Measurements from ENCODE around the gene MMP17.

MMP17 gene

DNA sequence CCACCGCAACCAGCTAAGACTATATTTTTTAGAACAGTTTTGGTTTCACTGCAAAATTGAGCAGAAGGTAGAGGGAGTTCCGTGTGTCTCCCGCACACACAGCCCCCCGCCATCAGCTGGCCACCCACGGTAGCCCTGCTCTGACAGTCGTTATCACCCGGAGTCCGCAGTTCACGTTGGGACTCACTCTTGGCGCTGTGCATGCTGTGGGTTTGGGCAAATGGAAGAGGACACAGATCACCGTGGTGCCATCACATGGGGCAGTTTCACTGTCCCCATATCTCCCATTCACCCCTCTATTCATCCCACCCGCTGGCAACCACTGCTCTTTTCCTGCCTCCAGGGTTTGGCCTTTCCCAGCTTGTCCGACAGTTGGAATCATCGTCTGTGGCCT, 34.4 kb downstream of the MMP17 start:
- ChIA-PET POLR2A (ENCODE audit: low non-redundant PET) (no interaction called here), CTCF (interaction anchor here (0.7 kb wide), 2 partner anchors 33 to 41 kb away, joined by 3 read pairs; no protein-coding TSS in a partner anchor)
- DNase-seq (ENCODE audit: low spot score) = no peak
- peak overlapping the region; percentile 88 for H3K27ac ChIP-seq
- TF ChIP-seq, protein P1, sequence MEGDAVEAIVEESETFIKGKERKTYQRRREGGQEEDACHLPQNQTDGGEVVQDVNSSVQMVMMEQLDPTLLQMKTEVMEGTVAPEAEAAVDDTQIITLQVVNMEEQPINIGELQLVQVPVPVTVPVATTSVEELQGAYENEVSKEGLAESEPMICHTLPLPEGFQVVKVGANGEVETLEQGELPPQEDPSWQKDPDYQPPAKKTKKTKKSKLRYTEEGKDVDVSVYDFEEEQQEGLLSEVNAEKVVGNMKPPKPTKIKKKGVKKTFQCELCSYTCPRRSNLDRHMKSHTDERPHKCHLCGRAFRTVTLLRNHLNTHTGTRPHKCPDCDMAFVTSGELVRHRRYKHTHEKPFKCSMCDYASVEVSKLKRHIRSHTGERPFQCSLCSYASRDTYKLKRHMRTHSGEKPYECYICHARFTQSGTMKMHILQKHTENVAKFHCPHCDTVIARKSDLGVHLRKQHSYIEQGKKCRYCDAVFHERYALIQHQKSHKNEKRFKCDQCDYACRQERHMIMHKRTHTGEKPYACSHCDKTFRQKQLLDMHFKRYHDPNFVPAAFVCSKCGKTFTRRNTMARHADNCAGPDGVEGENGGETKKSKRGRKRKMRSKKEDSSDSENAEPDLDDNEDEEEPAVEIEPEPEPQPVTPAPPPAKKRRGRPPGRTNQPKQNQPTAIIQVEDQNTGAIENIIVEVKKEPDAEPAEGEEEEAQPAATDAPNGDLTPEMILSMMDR (conservative IDR thresholded peaks at IDR 0.05; ENCODE audit: low read depth) = no peak

- ChIA-PET CTCF (interaction anchor here (0.7 kb wide), 1 partner anchor 34 kb away, joined by 3 read pairs; no protein-coding TSS in a partner anchor), POLR2A (ENCODE audit: low non-redundant PET) (no interaction called here)
- TF ChIP-seq, protein P1 (conservative IDR thresholded peaks at IDR 0.05; ENCODE audit: low read depth) = no peak
- peak; percentile 51 for DNase-seq (ENCODE audit: low spot score)
- peak overlapping the region; percentile 88 for H3K27ac ChIP-seq
These were observed 35.0 kb downstream of the MMP17 start for GRCh38 chr12:131862994-131863710.

DNA sequence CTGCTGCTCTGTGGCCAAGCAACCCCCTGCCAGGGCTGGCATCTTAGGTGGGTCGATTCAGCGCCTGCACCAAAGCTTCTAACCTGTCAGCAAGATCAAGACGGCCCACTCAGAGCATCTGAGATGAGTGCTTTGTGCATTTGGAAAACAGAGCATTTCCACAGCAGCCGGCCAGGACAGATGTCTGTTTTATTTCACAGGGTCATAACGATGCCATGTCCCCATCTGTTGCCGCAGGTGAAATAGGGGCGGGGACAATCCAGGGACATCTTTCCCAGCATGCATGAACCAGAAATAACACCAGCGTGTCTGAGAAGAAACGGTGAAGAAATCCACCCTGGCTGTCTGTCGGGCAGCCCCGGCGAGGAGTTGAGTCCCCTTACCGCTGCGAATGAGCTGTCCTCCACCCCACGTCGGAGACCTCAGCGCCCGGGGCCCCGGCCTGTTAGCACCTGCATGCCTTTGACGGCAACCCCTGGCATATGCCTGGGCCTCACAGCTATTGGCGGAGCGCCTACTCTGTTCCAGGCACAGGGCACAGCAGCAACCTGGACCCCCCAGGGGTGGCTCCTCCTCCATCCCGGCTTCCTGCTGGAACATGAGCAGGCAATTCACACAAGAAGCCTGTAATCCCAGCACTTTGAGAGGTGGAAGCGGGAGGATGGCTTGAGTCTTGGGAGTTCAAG, 35.7 kb downstream of the MMP17 start:
- CTCF ChIA-PET = no interaction called here
- POLR2A ChIA-PET (ENCODE audit: low non-redundant PET) = no interaction called here

GRCh38 chr12:131864469-131864868, 36.3 kb downstream of the MMP17 start:
- CTCF ChIA-PET = no interaction called here

More for the DNA sequence above, 35.7 kb downstream of the MMP17 start:
- TF ChIP-seq, protein P1 (conservative IDR thresholded peaks at IDR 0.05; ENCODE audit: low read depth) = no peak
- no peak for DNase-seq (ENCODE audit: low spot score)
- peak overlapping the region; percentile 88 for H3K27ac ChIP-seq

GRCh38 chr12:131865180-131865875, 37.1 kb downstream of the MMP17 start:
- ChIA-PET CTCF (no interaction called here), POLR2A (ENCODE audit: low non-redundant PET) (interaction anchor here (0.6 kb wide), 1 partner anchor 10 kb away, joined by 6 read pairs; no protein-coding TSS in a partner anchor)
- DNase-seq (ENCODE audit: low spot score) = peak; percentile 84
- peak overlapping the region; percentile 40 for H3K27ac ChIP-seq
- TF ChIP-seq, protein P1 (conservative IDR thresholded peaks at IDR 0.05; ENCODE audit: low read depth) = no peak

More at GRCh38 chr12:131864469-131864868, 36.3 kb downstream of the MMP17 start:
- DNase-seq (ENCODE audit: low spot score) = no peak
- TF ChIP-seq, protein P1 (conservative IDR thresholded peaks at IDR 0.05; ENCODE audit: low read depth) = no peak
- POLR2A ChIA-PET (ENCODE audit: low non-redundant PET) = no interaction called here
- no peak overlapping the region for H3K27ac ChIP-seq

DNA sequence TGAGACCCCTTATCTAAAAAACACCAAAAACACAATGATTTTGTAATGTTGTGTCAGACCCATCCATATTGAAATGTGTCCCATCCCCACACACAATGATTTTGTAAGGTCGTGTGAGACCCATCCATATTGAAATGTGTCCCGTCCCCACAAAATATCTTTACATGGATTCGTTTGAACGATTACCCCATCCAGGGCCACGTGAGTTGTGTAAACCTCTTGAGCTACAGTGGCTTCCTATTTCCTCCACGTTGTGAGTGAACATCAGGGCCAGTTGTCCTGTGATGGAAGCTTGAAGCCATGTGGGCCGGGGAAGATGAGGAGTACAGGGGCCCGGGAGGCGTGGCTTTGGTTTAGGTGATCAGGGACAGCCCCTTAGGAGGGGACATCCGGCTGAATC, 39.3 kb downstream of the MMP17 start:
- H3K27ac ChIP-seq = no peak overlapping the region
- DNase-seq (ENCODE audit: low spot score) = no peak
- TF ChIP-seq, protein P1 (conservative IDR thresholded peaks at IDR 0.05; ENCODE audit: low read depth) = no peak
- CTCF ChIA-PET = no interaction called here
- POLR2A ChIA-PET (ENCODE audit: low non-redundant PET) = no interaction called here

All from RWPE1 (cell line).